Lower lobe of right lung (tissue), 2 donors: ENCODE measurements around the gene CD82. TPM values are rescaled to one million over a fixed set of nuclear protein-coding genes. Genes with fewer than 3 reads are reported as not detected.

Experiments
- ATAC-seq, 2 donors: fragments of 200-7000 bp; cut with Tn5 transposase; one replicate each; pipeline ENCODE4 v1.9.1; 2020 to 2022; ENCODE audit warnings: mild to moderate bottlenecking in 2 of 2, moderate library complexity in 2 of 2
- DNase-seq: peaks from one replicate; pipeline ENCODE4 v3.0.0-alpha.2; 2020
- H3K27ac ChIP-seq: fragments of 200-600 bp; one replicate; pipeline ENCODE4 v1.8.0; 2022
- H3K27me3 ChIP-seq: fragments of 200-600 bp; one replicate; pipeline ENCODE4 v1.8.0; 2022; ENCODE audit warnings: low read depth
- H3K36me3 ChIP-seq: fragments of 200-600 bp; one replicate; pipeline ENCODE4 v1.8.0; 2022; ENCODE audit warnings: mild to moderate bottlenecking
- H3K4me1 ChIP-seq: fragments of 200-600 bp; one replicate; pipeline ENCODE4 v1.8.0; 2022
- H3K4me3 ChIP-seq: fragments of 200-600 bp; one replicate; pipeline ENCODE4 v1.8.0; 2022; ENCODE audit warnings: mild to moderate bottlenecking
- H3K9me3 ChIP-seq: fragments of 200-600 bp; one replicate; pipeline ENCODE4 v1.8.0; 2022
- CTCF ChIP-seq: fragments of 200-600 bp; IDR thresholded peaks from one replicate; pipeline ENCODE4 v1.8.0; 2022; ENCODE audit warnings: antibody characterized with exemption, mild to moderate bottlenecking
- intact Hi-C: fragments of 100-400 bp; cut with DNase I; formaldehyde crosslinking; loops from one replicate; pipeline ENCODE4 v1.11.0; 2022
- total RNA-seq: library from RNA; stranded (reverse); fragmentation: NEBNext Ultra II Directional; extraction: Animal tissue kit (Norgen Biotek cat#: 25700); gene quantifications from one replicate; pipeline ENCODE4 v1.2.1, GENCODE V29; 2021
- donor health status: DM: no; HTN: yes; CAD: no; lungs with severe emphysema.

CD82 gene
- total RNA-seq, 1 donor from 2014 or later: 129 TPM

GRCh38 chr11:44622190-44622650 lies 56.8 kb downstream of the CD82 start:
- no peaks in the 10 kb centered on the region for H3K9me3 ChIP-seq
- H3K4me3 ChIP-seq: no peak overlapping the region
- ATAC-seq: no peak
- TF ChIP-seq CTCF: no peak
- peaks cover 26% of the 10 kb centered on the region for H3K36me3 ChIP-seq
- intact Hi-C loops: loop anchor here (10.0 kb wide), 1 partner anchor 283 kb away; no protein-coding TSS in a partner anchor
- DNase-seq: no peak
- no peaks in the 10 kb centered on the region for H3K27me3 ChIP-seq
- H3K4me1 ChIP-seq: peaks cover 26% of the 10 kb centered on the region
- peak overlapping the region; percentile 27 for H3K27ac ChIP-seq

GRCh38 chr11:44622721-44623258 lies 57.3 kb downstream of the CD82 start:
- Histone ChIP-seq H3K36me3 (peaks cover 20% of the 10 kb centered on the region), H3K27ac (peak overlapping the region; percentile 27), H3K4me3 (no peak overlapping the region), H3K27me3 (no peaks in the 10 kb centered on the region), H3K9me3 (no peaks in the 10 kb centered on the region), H3K4me1 (peaks cover 32% of the 10 kb centered on the region)
- ATAC-seq (no peak), DNase-seq (no peak)
- intact Hi-C loops: loop anchor here (10.0 kb wide), 1 partner anchor 282 kb away; no protein-coding TSS in a partner anchor
- no peak for TF ChIP-seq CTCF

- TF ChIP-seq CTCF: no peak
- intact Hi-C loops: loop anchor here (10.0 kb wide), 1 partner anchor 281 kb away; no protein-coding TSS in a partner anchor
- DNase-seq: no peak
- ATAC-seq: peak in 1 of 2 donors; percentile 23
- Histone ChIP-seq H3K9me3 (no peaks in the 10 kb centered on the region), H3K27me3 (no peaks in the 10 kb centered on the region), H3K27ac (peak overlapping the region; percentile 64), H3K4me3 (no peak overlapping the region), H3K36me3 (peaks cover 14% of the 10 kb centered on the region), H3K4me1 (peaks cover 38% of the 10 kb centered on the region)
Observed at GRCh38 chr11:44623341-44623730, 57.9 kb downstream of the CD82 start.

- TF ChIP-seq CTCF: no peak
- ATAC-seq (no peak), DNase-seq (no peak)
- H3K27me3 ChIP-seq: no peaks in the 10 kb centered on the region
- no peaks in the 10 kb centered on the region for H3K9me3 ChIP-seq
- intact Hi-C loops: loop anchor here (10.0 kb wide), 1 partner anchor 281 kb away; no protein-coding TSS in a partner anchor
- H3K4me3 ChIP-seq: no peak overlapping the region
- H3K27ac ChIP-seq: peak overlapping the region; percentile 64
- peaks cover 43% of the 10 kb centered on the region for H3K4me1 ChIP-seq
- H3K36me3 ChIP-seq: peaks cover 9% of the 10 kb centered on the region
Observed at GRCh38 chr11:44623731-44624491, 58.4 kb downstream of the CD82 start.

- ATAC-seq: no peak
- peaks cover 43% of the 10 kb centered on the region for H3K4me1 ChIP-seq
- H3K27me3 ChIP-seq: no peaks in the 10 kb centered on the region
- no peak for DNase-seq
- intact Hi-C loops: loop anchor here (10.0 kb wide), 1 partner anchor 280 kb away; no protein-coding TSS in a partner anchor
- TF ChIP-seq CTCF: no peak
- no peaks in the 10 kb centered on the region for H3K9me3 ChIP-seq
- H3K36me3 ChIP-seq: peaks cover 4% of the 10 kb centered on the region
- no peak overlapping the region for H3K4me3 ChIP-seq
- H3K27ac ChIP-seq: peak overlapping the region; percentile 64
Observed at GRCh38 chr11:44624761-44625221, 59.3 kb downstream of the CD82 start.
